GM21528 (cell line): ENCODE measurements around the gene TLCD5.

Source experiments
- ATAC-seq: cut with Tn5 transposase; IDR thresholded peaks from one replicate; pipeline ENCODE4 v1.9.1; 2021; ENCODE audit warnings: mild to moderate bottlenecking, moderate library complexity; ENCODE audit not compliant: unreplicated experiment, low FRiP score

TLCD5 gene

GRCh38 chr11:120375076-120375475 lies 50.0 kb downstream of the TLCD5 start:
- ATAC-seq: no peak

GRCh38 chr11:120376547-120377182 lies 51.6 kb downstream of the TLCD5 start:
- ATAC-seq: no peak

DNA sequence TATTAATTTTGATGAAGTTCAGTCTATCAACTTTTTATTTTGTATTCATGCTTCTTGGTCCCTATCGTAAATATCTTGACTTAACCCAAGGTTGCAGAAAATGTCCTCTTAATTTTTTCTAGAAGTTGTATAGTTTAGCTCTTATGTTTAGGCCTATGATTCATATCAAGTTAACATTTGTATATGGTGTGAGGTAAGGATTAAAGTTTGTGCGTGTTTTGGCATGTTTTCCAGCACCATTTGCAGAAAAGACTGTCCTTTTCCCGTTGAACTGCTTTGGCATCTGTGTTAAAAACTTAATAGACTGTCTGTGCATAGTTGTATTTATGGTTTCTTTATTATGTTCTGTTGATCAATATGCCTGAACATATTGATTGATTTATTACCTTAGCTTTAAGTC lies 53.4 kb downstream of the TLCD5 start:
- ATAC-seq: no peak

DNA sequence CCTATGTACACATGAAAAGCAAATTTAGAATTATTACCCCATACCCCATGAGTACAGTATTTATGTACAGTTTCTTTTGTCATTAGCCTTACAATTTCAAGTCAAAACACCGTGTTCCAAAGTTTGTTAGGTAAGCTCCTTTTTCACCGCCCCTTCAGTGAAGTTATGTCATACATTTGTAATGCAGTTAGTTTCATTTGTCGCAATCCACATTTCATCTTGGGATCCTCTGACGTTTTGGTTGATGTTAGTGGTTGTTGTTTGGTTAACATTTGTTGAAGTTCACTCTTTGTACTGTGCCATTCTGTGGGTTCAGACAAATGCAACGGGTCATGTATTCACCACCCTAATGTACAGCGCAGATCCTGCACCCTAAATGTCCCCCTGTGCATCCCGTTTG lies 56.3 kb downstream of the TLCD5 start:
- no peak for ATAC-seq
